IPS-15b (cell line): Measurements from ENCODE around the gene TEX2.

Source experiments
- H3K27me3 ChIP-seq: one replicate; pipeline ENCODE4 v1.6.1; 2013; ENCODE audit warnings: low read length; ENCODE audit not compliant: control insufficient read depth, insufficient read depth
- H3K36me3 ChIP-seq: one replicate; pipeline ENCODE4 v1.6.1; 2013; ENCODE audit warnings: low read length; ENCODE audit not compliant: control insufficient read depth, insufficient read depth
- H3K4me1 ChIP-seq: one replicate; pipeline ENCODE4 v1.6.1; 2013; ENCODE audit warnings: mild to moderate bottlenecking, low read length; ENCODE audit not compliant: control insufficient read depth, insufficient read depth
- H3K4me3 ChIP-seq: one replicate; pipeline ENCODE4 v1.5.1; 2013; ENCODE audit warnings: low read depth, low read length
- H3K9ac ChIP-seq: one replicate; pipeline ENCODE4 v1.6.1; 2013; ENCODE audit warnings: low read depth, mild to moderate bottlenecking, low read length
- H3K9me3 ChIP-seq: one replicate; pipeline ENCODE4 v1.6.1; 2013; ENCODE audit warnings: mild to moderate bottlenecking, low read length; ENCODE audit not compliant: control insufficient read depth, insufficient read depth

TEX2 gene

DNA sequence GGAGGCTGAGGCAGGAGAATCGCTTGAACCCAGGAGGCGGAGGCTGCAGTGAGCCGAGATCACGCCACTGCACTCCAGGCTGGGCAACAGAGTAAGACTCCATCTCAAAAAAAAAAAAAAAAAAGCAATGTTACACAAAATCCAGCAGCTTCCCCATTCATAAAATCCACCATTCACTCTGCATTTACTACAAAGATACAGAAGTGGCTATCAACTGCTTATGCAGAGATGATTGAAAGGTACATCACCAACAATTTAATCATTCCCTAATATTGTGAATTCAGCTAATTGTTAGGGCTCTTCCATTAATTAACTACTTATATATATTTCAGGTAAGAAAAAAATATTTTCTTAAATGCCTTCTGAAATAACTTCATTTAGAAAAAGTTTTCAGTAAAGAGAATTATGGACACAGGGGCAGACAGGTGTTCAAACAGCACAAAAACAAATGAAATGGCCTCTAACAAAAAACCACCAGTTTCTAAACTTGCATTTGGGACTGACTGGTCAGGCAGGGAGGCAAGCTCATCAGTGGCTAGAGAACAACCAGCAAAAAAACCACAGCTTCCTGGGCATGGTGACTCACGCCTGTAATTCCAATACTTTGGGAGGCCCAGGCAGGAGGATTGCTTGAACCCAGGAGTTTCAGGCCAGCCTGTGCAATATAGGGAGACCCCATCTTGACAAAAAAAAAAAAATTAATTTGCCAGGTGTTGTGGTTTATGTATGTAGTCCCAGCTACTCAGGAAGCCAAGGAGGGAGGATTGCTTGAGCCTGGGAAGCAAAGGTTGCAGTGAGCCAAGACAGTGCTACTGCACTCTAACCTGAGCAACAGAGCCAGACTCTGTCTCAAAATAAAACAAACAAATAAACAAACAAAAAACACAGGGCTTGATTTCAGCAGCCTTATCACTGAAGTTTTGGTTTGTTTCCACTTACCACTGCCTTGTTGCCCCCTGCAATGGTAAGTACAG is 159.4 kb downstream of the TEX2 start:
- H3K9me3 ChIP-seq = no peaks in the 10 kb centered on the region
- no peak overlapping the region for H3K9ac ChIP-seq
- H3K4me1 ChIP-seq = no peaks in the 10 kb centered on the region
- H3K27me3 ChIP-seq = no peaks in the 10 kb centered on the region
- H3K4me3 ChIP-seq = no peak overlapping the region
- no peaks in the 10 kb centered on the region for H3K36me3 ChIP-seq

DNA sequence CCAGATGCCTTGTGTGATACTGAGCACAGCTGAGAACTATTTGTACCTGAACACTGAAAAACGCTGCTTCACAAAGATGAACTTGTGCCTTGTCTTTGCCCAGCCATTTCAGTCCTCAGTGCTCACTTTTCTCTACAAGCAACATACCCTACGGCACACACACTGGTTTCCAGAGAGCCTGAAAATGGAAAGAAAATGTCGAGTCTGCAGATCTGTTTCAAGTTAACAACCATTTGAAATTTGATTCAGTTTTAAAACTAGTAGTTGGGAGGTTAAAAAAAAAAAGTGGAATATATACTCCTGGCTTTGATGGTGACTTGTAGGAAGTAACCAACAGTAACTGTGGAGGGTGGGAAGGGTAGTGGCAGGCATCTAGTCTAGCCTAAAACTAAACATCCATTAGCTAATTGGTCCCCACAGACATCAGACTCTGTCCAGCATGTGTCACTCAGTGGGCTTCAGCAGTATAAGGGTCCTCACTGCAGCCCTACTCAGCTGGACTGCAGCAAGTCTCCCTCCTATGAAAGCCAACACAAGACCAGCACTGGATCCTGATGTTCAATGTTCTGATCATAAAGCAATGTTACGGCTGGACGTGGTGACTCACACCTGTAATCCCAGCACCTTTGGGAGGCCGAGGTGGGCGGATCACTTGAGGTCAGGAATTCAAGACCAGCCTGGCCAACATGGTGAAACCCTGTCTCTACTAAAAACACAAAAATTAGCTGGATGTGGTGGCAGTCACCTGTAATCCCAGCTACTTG is 160.3 kb downstream of the TEX2 start:
- no peak overlapping the region for H3K4me3 ChIP-seq
- H3K9me3 ChIP-seq = no peaks in the 10 kb centered on the region
- no peaks in the 10 kb centered on the region for H3K36me3 ChIP-seq
- no peaks in the 10 kb centered on the region for H3K27me3 ChIP-seq
- no peaks in the 10 kb centered on the region for H3K4me1 ChIP-seq
- H3K9ac ChIP-seq = no peak overlapping the region

DNA sequence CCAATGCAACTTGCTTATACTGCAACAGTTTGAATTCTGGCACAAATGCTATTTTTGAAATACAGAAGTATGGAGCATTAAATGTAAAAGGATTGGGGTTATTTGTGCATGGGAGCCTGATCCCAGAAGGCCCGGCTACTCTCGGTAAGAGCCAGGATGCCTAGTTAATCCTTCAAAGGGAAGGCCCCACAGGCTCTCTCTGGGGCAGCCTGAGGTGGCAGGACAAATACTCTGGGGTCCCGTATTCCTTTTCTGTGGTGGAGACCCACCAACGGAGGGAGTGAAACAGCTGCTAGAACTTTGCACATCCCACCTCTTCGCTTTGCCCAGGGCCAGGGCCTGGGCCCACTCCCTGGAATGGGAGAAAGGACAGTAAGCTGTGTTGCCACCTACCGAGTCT is 163.5 kb downstream of the TEX2 start:
- H3K9me3 ChIP-seq = no peaks in the 10 kb centered on the region
- H3K4me1 ChIP-seq = no peaks in the 10 kb centered on the region
- no peak overlapping the region for H3K9ac ChIP-seq
- no peaks in the 10 kb centered on the region for H3K27me3 ChIP-seq
- H3K4me3 ChIP-seq = no peak overlapping the region
- H3K36me3 ChIP-seq = no peaks in the 10 kb centered on the region
